ENCODE data around the gene NAT9.

- no peak for TF ChIP-seq CTCF (IDR thresholded peaks at IDR 0.05)
- no peak for TF ChIP-seq POLR2A (IDR thresholded peaks at IDR 0.05)
These were observed 27.8 kb upstream of the NAT9 start for GRCh38 chr17:74803971-74804370.
